Ectodermal cell (in vitro differentiated cells): ENCODE results near the gene SLC15A5.

Experiments
- H3K27ac ChIP-seq: 2 replicates; pipeline ENCODE4 v1.7.0; 2013; ENCODE audit warnings: mild to moderate bottlenecking, low read depth, low read length; ENCODE audit not compliant: insufficient read depth, poor library complexity, severe bottlenecking
- H3K27me3 ChIP-seq: 2 replicates; pipeline ENCODE4 v1.7.0; 2013; ENCODE audit warnings: mild to moderate bottlenecking, low read length; ENCODE audit not compliant: insufficient read depth, control insufficient read depth, poor library complexity, severe bottlenecking
- H3K36me3 ChIP-seq: one replicate; pipeline ENCODE4 v1.7.0; 2013; ENCODE audit warnings: low read length; ENCODE audit not compliant: control insufficient read depth, insufficient read depth
- H3K4me1 ChIP-seq: one replicate; pipeline ENCODE4 v1.7.0; 2013; ENCODE audit warnings: low read length; ENCODE audit not compliant: control insufficient read depth, insufficient read depth
- H3K4me3 ChIP-seq: 2 replicates; pipeline ENCODE4 v1.7.0; 2013; ENCODE audit warnings: low read depth, low read length, control low read depth; ENCODE audit not compliant: insufficient read depth
- H3K9me3 ChIP-seq: 2 replicates; pipeline ENCODE4 v1.7.0; 2013; ENCODE audit warnings: mild to moderate bottlenecking, low read length, moderate library complexity; ENCODE audit not compliant: control insufficient read depth
- WGBS, 2 experiments: methylation state at CpG; one replicate each; pipeline ENCODE4 v1.1.7; 2013; ENCODE audit warnings: missing lambda C conversion rate in 2 of 2; 5-methylcytosine and 5-hydroxymethylcytosine counted together

The SLC15A5 gene

DNA sequence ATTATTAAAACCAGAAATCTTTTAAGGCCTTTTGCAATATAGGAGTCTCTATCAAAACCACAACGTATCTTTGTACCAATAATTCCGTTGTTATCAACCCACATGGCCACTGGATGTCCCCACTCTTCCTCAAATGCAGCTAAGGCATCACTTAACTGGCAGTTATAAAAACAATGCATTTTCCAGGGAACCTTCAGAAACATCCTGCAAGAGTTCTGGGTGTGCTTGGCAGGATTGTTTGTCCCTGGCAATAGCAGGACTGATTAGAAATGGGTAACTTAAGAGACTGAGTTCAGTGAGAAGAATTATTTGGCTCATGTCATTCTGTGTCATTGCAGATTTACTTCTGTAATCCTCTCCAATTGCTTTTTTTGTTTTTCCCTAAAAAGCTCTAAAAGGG is 112.0 kb downstream of the SLC15A5 start:
- no peaks in the 10 kb centered on the region for H3K27me3 ChIP-seq
- H3K9me3 ChIP-seq = no peaks in the 10 kb centered on the region
- no peaks in the 10 kb centered on the region for H3K4me1 ChIP-seq
- no peaks in the 10 kb centered on the region for H3K36me3 ChIP-seq
- WGBS, 2 experiments = 17 to 21% methylated on average over 2 of the region's 2 CpGs
- H3K4me3 ChIP-seq = no peak overlapping the region
- no peak overlapping the region for H3K27ac ChIP-seq

DNA sequence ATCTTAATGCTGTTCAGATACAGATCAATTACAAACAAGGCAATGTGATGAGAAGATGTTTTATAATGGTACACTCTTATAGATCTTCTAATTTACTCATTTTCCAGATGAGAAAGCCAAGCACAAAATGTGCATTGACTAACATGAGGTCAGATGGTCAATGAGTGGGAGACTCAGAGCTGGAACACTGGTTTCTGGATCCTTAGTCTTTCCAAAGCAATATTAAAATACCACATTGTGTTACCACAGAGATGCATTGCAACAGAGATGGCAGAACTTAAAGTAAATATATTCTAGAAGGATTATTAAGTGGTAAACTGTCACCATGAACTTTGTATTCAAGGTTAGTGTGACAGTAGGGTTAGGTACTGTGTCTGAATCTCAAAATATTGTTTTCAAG is 113.6 kb downstream of the SLC15A5 start:
- Histone ChIP-seq H3K4me1 (no peaks in the 10 kb centered on the region), H3K9me3 (no peaks in the 10 kb centered on the region), H3K36me3 (no peaks in the 10 kb centered on the region), H3K4me3 (no peak overlapping the region), H3K27ac (no peak overlapping the region), H3K27me3 (no peaks in the 10 kb centered on the region)

- Histone ChIP-seq H3K9me3 (no peaks in the 10 kb centered on the region), H3K27me3 (no peaks in the 10 kb centered on the region), H3K27ac (no peak overlapping the region), H3K4me1 (no peaks in the 10 kb centered on the region), H3K4me3 (no peak overlapping the region), H3K36me3 (no peaks in the 10 kb centered on the region)
- 69 to 73% methylated on average over 4 of the region's 4 CpGs for WGBS, 2 experiments
Observed at GRCh38 chr12:16163146-16163545, 114.3 kb downstream of the SLC15A5 start.

- Histone ChIP-seq H3K27ac (no peak overlapping the region), H3K27me3 (no peaks in the 10 kb centered on the region), H3K4me1 (no peaks in the 10 kb centered on the region), H3K4me3 (no peak overlapping the region), H3K9me3 (no peaks in the 10 kb centered on the region), H3K36me3 (no peaks in the 10 kb centered on the region)
- WGBS, 2 experiments = 83 to 91% methylated on average over 1 of the region's 1 CpG
Observed at GRCh38 chr12:16159571-16159970, 117.9 kb downstream of the SLC15A5 start.

DNA sequence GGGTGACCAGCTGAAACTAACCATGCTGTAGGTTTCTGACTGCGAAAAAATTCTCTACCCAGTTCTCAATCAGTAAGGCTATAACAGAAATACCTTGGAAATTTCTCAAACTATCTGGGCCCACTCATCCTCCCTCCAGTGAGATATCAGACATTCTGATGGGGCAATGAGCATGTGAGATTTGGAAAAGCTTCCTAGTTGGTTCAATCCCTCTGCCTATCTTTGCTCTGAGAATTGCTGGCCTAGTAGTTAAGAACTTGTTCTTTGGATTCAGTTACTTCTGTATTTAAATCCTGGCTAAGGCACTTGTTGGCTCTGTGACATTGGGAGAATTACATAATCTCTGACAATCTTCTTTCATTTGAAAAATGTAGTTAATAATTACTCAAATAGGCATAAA is 119.4 kb downstream of the SLC15A5 start:
- 93 to 96% methylated on average over 1 of the region's 1 CpG for WGBS, 2 experiments
- no peak overlapping the region for H3K27ac ChIP-seq
- no peaks in the 10 kb centered on the region for H3K4me1 ChIP-seq

DNA sequence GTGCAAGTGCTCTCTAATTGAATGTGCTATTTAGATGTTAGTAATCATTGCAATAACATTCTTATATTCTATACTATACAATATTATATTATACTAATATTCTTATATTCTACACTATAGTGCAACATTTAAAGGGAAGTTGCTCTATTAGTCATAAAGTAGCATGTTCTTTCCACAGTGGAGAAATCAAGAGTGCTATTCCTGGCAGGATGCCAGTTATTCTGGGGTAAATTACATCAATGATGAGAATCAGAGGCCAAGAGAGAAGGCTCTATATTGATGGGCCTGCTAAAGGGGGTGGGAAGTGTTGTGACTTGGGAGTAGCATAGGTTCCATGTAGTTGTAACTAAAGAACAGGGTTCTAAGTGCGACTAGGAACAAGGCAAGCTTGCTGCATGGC is 121.5 kb downstream of the SLC15A5 start:
- Histone ChIP-seq H3K36me3 (no peaks in the 10 kb centered on the region), H3K27ac (no peak overlapping the region), H3K9me3 (no peaks in the 10 kb centered on the region), H3K27me3 (no peaks in the 10 kb centered on the region), H3K4me3 (no peak overlapping the region), H3K4me1 (no peaks in the 10 kb centered on the region)
- 93 to 98% methylated on average over 1 of the region's 1 CpG for WGBS, 2 experiments

More for the DNA sequence above, 119.4 kb downstream of the SLC15A5 start:
- Histone ChIP-seq H3K4me3 (no peak overlapping the region), H3K36me3 (no peaks in the 10 kb centered on the region), H3K27me3 (no peaks in the 10 kb centered on the region), H3K9me3 (no peaks in the 10 kb centered on the region)

- no peaks in the 10 kb centered on the region for H3K4me1 ChIP-seq
- H3K27me3 ChIP-seq = no peaks in the 10 kb centered on the region
- no peak overlapping the region for H3K27ac ChIP-seq
- H3K9me3 ChIP-seq = no peaks in the 10 kb centered on the region
- no peak overlapping the region for H3K4me3 ChIP-seq
- H3K36me3 ChIP-seq = no peaks in the 10 kb centered on the region
Observed at GRCh38 chr12:16154990-16155389, 122.5 kb downstream of the SLC15A5 start.

GRCh38 chr12:16152885-16153673 is 124.4 kb downstream of the SLC15A5 start:
- no peak overlapping the region for H3K27ac ChIP-seq
- WGBS, 2 experiments = 90 to 96% methylated on average over 6 of the region's 6 CpGs
- no peaks in the 10 kb centered on the region for H3K4me1 ChIP-seq
- H3K9me3 ChIP-seq = no peaks in the 10 kb centered on the region
- H3K27me3 ChIP-seq = no peaks in the 10 kb centered on the region
- H3K4me3 ChIP-seq = no peak overlapping the region
- H3K36me3 ChIP-seq = no peaks in the 10 kb centered on the region

DNA sequence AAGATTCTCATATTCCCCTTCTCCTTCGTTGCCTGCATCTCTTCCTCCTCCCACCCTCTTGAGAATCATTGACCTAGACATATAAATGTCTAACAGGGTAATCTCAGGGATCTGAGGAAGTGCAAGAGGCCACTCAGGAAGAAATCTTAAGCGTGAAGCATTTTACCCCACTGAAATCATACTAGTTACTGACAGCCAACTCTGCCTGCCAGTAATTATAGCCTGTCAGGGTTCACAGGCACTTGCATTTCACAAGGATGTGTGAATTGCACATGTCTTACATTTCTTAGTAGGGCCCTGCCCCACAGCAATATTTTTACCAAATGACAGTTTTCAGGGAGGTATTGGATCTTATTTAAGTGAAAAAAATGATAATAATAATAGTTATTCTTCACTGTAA is 127.2 kb downstream of the SLC15A5 start:
- WGBS, 2 experiments = 76 to 92% methylated on average over 2 of the region's 2 CpGs
- H3K36me3 ChIP-seq = no peaks in the 10 kb centered on the region
- no peaks in the 10 kb centered on the region for H3K27me3 ChIP-seq
- H3K4me3 ChIP-seq = no peak overlapping the region
- no peak overlapping the region for H3K27ac ChIP-seq
- no peaks in the 10 kb centered on the region for H3K4me1 ChIP-seq
- no peaks in the 10 kb centered on the region for H3K9me3 ChIP-seq

- Histone ChIP-seq H3K36me3 (no peaks in the 10 kb centered on the region), H3K4me1 (no peaks in the 10 kb centered on the region), H3K4me3 (no peak overlapping the region), H3K27ac (no peak overlapping the region), H3K27me3 (no peaks in the 10 kb centered on the region), H3K9me3 (no peaks in the 10 kb centered on the region)
- 89 to 92% methylated on average over 1 of the region's 3 CpGs for WGBS, 2 experiments
Observed at GRCh38 chr12:16148938-16149337, 128.5 kb downstream of the SLC15A5 start.
